CD4-positive, alpha-beta memory T cell (primary cell): ENCODE measurements around the gene REC8. TPM values are rescaled to one million over a fixed set of nuclear protein-coding genes. Genes with fewer than 3 reads are reported as not detected.

Source experiments
- CTCF ChIA-PET: fragments of 350-600 bp; sonication (Branson Sonifier 250); formaldehyde crosslinking; loops from one replicate; lab custom pipeline; 2021; ENCODE audit warnings: inconsistent platforms; ENCODE audit not compliant: partially characterized antibody; lab: Charles Lee
- POLR2A ChIA-PET: fragments of 350-600 bp; sonication (Branson Sonifier 250); formaldehyde crosslinking; loops from one replicate; lab custom pipeline; 2021; ENCODE audit not compliant: partially characterized antibody; lab: Charles Lee
- DNase-seq, 5 donors: peaks; one replicate each; pipeline versions ENCODE4 v3.0.0 to v3.0.0-alpha.2; 2020 to 2022; ENCODE audit warnings: mixed read lengths in 1 of 5
- H3K27ac ChIP-seq: one replicate; pipeline ENCODE4 v1.7.0; 2013; ENCODE audit warnings: low read depth, low read length
- H3K27me3 ChIP-seq: 2 replicates; pipeline ENCODE4 v1.7.0; 2013; ENCODE audit warnings: mild to moderate bottlenecking, low read length, moderate library complexity; ENCODE audit not compliant: insufficient read depth
- H3K36me3 ChIP-seq: 2 replicates; pipeline ENCODE4 v1.7.0; 2013; ENCODE audit warnings: mild to moderate bottlenecking, low read length, moderate library complexity; ENCODE audit not compliant: insufficient read depth
- H3K4me1 ChIP-seq: 2 replicates; pipeline ENCODE4 v1.7.0; 2013; ENCODE audit warnings: mild to moderate bottlenecking, low read length, moderate library complexity; ENCODE audit not compliant: insufficient read depth
- H3K4me3 ChIP-seq, 2 donors: one replicate each; pipeline ENCODE4 v1.7.0; 2013; ENCODE audit warnings: low read length in 2 of 2, mild to moderate bottlenecking in 1 of 2
- H3K9me3 ChIP-seq, 2 donors: one replicate each; pipeline ENCODE4 v1.7.0; 2013; ENCODE audit warnings: low read length in 2 of 2, control low read depth in 1 of 2; ENCODE audit not compliant: control insufficient read depth in 1 of 2
- H3K27ac Mint-ChIP-seq, 7 donors: one replicate each; pipeline ENCODE4 v1.8.0; 2020 to 2021; ENCODE audit warnings: mixed read lengths in 7 of 7, mild to moderate bottlenecking in 6 of 7, inconsistent platforms in 3 of 7, moderate library complexity in 3 of 7
- H3K27me3 Mint-ChIP-seq, 2 donors: one replicate each; pipeline ENCODE4 v1.8.0; 2020 to 2021; ENCODE audit warnings: mixed read lengths in 2 of 2
- H3K36me3 Mint-ChIP-seq, 2 donors: one replicate each; pipeline ENCODE4 v1.8.0; 2020 to 2021; ENCODE audit warnings: mixed read lengths in 2 of 2, inconsistent platforms in 1 of 2, mild to moderate bottlenecking in 1 of 2
- H3K4me1 Mint-ChIP-seq, 4 donors: one replicate each; pipeline ENCODE4 v1.8.0; 2020 to 2021; ENCODE audit warnings: mixed read lengths in 4 of 4, mild to moderate bottlenecking in 1 of 4
- H3K4me3 Mint-ChIP-seq, 8 donors: one replicate each; pipeline ENCODE4 v1.8.0; 2020 to 2021; ENCODE audit warnings: mixed read lengths in 8 of 8, mild to moderate bottlenecking in 7 of 8, moderate library complexity in 6 of 8, inconsistent platforms in 3 of 8
- H3K9me3 Mint-ChIP-seq, 8 donors: one replicate each; pipeline ENCODE4 v1.8.0; 2020 to 2021; ENCODE audit warnings: mixed read lengths in 8 of 8, mild to moderate bottlenecking in 5 of 8, inconsistent platforms in 3 of 8, moderate library complexity in 1 of 8
- intact Hi-C: fragments of 100-400 bp; cut with micrococcal nuclease; formaldehyde crosslinking; loops from one replicate; pipeline ENCODE4 v1.15.1; 2023
- polyA plus RNA-seq, 2 donors: library from polyadenylated mRNA; unstranded; fragments of 300-500 nt; fragmentation: Illumina TruSeq; gene quantifications; one replicate each; pipeline ENCODE4 v1.2.3, GENCODE V29; 2021
- total RNA-seq, 2 experiments: library from RNA; stranded (reverse); gene quantifications; one replicate each; pipeline ENCODE4 v1.2.3, GENCODE V29; 2021

REC8 gene
- total and polyA plus RNA-seq, 4 experiments from 2014 or later: 2.8 to 30.5 (median 18.8) TPM

- Histone ChIP-seq H3K36me3 (peaks cover 24% of the 10 kb centered on the region), H3K4me1 (peaks cover 56% of the 10 kb centered on the region), H3K4me3 (no peak overlapping the region), H3K9me3 (no peaks in the 10 kb centered on the region), H3K27me3 (no peaks in the 10 kb centered on the region), H3K27ac (peak overlapping the region; percentile 84)
- peaks cover 23 to 43% of the 10 kb centered on the region in 2 donors for H3K36me3 Mint-ChIP-seq
- ChIA-PET POLR2A (interaction anchor here (0.6 to 16.1 kb wide), 17 partner anchors 8 to 673 kb away, joined by 3 to 347 read pairs (median 20); partner anchors contain the start of genes CBLN3, CHMP4A, DCAF11 and IPO4), CTCF (interaction anchor here (0.7 to 6.4 kb wide), 7 partner anchors 8 to 294 kb away, joined by 3 to 53 read pairs (median 8); partner anchors contain the start of genes DCAF11, IRF9, NRL and PSME2)
- no peak for DNase-seq
- H3K4me1 Mint-ChIP-seq: peaks cover 31 to 72% (median 51%) of the 10 kb centered on the region in 4 donors
- intact Hi-C loops: loop anchor here (2.0 kb wide), 1 partner anchor 581 kb away; the partner anchor contains the start of gene THTPA
- H3K9me3 Mint-ChIP-seq: peaks cover 0 to 2% (median 0%) of the 10 kb centered on the region in 8 donors
- no peaks in the 10 kb centered on the region for H3K27me3 Mint-ChIP-seq
- peak overlapping the region; percentile 63 to 94 (median 91) for H3K27ac Mint-ChIP-seq
- peak overlapping the region; percentile 36 to 94 (median 91) for H3K4me3 Mint-ChIP-seq
Observed at GRCh38 chr14:24137529-24138395, 34.1 kb upstream of the REC8 start.

DNA sequence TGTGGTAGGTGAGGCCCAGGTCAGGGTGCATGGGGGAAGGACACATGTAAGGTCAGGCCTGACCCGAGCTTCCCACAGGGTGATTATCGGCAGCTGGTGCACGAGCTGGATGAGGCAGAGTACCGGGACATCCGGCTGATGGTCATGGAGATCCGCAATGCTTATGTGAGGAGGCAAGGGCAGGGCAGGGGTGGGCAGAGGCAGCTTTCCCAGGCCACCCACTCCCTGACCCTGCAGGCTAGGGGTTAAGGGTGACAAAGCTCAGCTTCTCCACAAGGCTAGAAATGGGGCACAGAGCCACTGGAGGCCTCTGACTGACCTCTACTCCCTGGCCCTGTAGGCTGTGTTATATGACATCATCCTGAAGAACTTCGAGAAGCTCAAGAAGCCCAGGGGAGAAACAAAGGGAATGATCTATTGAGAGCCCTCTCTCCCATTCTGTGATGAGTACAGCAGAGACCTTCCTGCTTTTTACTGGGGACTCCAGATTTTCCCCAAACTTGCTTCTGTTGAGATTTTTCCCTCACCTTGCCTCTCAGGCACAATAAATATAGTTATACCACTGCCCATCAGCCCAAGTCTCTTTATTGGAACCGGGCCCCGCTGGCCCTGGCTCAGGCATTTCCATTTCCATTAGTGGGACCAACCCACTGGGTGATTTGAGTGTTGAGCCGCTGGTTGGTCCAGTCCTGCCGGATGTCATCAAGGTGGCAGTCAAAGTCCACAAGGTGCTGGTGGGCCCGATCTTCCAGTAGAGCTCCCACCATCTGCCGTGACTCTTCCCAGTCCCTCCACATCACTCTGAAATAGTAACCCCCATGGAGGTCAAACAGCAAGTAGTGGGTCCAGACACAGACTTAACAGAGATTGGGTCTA, 33.2 kb upstream of the REC8 start:
- no peaks in the 10 kb centered on the region for H3K9me3 ChIP-seq
- Mint-ChIP-seq H3K4me3 (peak overlapping the region; percentile 48 to 94 (median 72)), H3K9me3 (peaks cover 0 to 2% (median 0%) of the 10 kb centered on the region in 8 donors), H3K27ac (peak overlapping the region in 6 of 7 donors; percentile 15 to 94 (median 62)), H3K36me3 (peaks cover 23 to 52% of the 10 kb centered on the region in 2 donors), H3K4me1 (peaks cover 33 to 75% (median 51%) of the 10 kb centered on the region in 4 donors), H3K27me3 (no peaks in the 10 kb centered on the region)
- H3K36me3 ChIP-seq: peaks cover 32% of the 10 kb centered on the region
- DNase-seq: no peak
- peaks cover 59% of the 10 kb centered on the region for H3K4me1 ChIP-seq
- intact Hi-C loops: no loop called here
- ChIA-PET POLR2A (interaction anchor here (0.7 to 16.1 kb wide), 14 partner anchors 8 to 293 kb away, joined by 3 to 347 read pairs (median 20); partner anchors contain the start of genes CHMP4A, DCAF11, IRF9 and NRL), CTCF (interaction anchor here (1.3 to 6.4 kb wide), 4 partner anchors 8 to 293 kb away, joined by 3 to 53 read pairs (median 16); partner anchors contain the start of genes IRF9, PSME2 and RNF31)
- H3K27ac ChIP-seq: peak overlapping the region; percentile 84
- H3K27me3 ChIP-seq: no peaks in the 10 kb centered on the region
- H3K4me3 ChIP-seq: no peak overlapping the region

DNA sequence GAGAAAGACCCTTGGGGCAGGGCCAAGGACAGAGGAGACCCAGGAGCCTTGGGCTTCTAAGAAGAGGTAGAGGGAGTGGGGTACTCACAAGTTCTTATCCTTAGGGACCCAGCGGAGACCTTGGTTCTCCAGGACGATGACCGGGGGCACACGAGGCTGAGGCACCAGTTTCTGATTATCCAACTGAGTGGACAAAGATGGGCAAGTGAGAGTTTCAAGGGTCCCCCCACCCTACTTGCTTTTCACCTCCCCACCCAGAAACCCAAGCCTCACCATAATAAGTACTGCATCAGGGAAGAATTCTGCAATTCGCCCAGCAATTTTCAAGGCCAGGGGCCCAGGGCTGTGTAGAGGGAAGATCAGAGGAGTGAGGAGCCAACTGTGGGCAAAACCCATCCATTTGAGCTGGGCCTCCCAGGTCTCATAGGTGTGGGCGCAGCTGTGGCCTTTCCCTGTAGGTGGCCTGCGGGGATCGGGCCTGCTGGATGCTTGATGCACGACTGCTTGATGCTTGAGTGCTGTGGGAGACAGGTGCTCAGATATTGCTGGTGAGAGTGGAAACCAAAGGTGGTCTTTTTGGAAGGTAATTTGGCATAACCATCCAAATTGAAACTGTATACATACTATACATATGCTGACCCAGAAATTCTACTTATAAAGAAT, 32.5 kb upstream of the REC8 start:
- Histone ChIP-seq H3K9me3 (no peaks in the 10 kb centered on the region), H3K4me3 (no peak overlapping the region), H3K4me1 (peaks cover 62% of the 10 kb centered on the region), H3K27me3 (no peaks in the 10 kb centered on the region), H3K27ac (peak overlapping the region; percentile 29), H3K36me3 (peaks cover 40% of the 10 kb centered on the region)
- H3K27ac Mint-ChIP-seq: peak overlapping the region in 6 of 7 donors; percentile 52 to 94 (median 69)
- CTCF ChIA-PET: interaction anchor here (1.1 to 6.4 kb wide), 5 partner anchors 21 to 292 kb away, joined by 3 to 53 read pairs (median 8); partner anchors contain the start of gene IRF9
- intact Hi-C loops: no loop called here
- POLR2A ChIA-PET: interaction anchor here (0.7 to 16.1 kb wide), 7 partner anchors 7 to 292 kb away, joined by 4 to 347 read pairs (median 16); partner anchors contain the start of genes DCAF11, IRF9, NRL and PSME2
- peaks cover 0 to 2% (median 0%) of the 10 kb centered on the region in 8 donors for H3K9me3 Mint-ChIP-seq
- peak in 1 of 5 donors; percentile 58 for DNase-seq
- peak overlapping the region; percentile 49 to 94 (median 72) for H3K4me3 Mint-ChIP-seq
- peaks cover 27 to 55% of the 10 kb centered on the region in 2 donors for H3K36me3 Mint-ChIP-seq
- no peaks in the 10 kb centered on the region for H3K27me3 Mint-ChIP-seq
- H3K4me1 Mint-ChIP-seq: peaks cover 35 to 83% (median 54%) of the 10 kb centered on the region in 4 donors

DNA sequence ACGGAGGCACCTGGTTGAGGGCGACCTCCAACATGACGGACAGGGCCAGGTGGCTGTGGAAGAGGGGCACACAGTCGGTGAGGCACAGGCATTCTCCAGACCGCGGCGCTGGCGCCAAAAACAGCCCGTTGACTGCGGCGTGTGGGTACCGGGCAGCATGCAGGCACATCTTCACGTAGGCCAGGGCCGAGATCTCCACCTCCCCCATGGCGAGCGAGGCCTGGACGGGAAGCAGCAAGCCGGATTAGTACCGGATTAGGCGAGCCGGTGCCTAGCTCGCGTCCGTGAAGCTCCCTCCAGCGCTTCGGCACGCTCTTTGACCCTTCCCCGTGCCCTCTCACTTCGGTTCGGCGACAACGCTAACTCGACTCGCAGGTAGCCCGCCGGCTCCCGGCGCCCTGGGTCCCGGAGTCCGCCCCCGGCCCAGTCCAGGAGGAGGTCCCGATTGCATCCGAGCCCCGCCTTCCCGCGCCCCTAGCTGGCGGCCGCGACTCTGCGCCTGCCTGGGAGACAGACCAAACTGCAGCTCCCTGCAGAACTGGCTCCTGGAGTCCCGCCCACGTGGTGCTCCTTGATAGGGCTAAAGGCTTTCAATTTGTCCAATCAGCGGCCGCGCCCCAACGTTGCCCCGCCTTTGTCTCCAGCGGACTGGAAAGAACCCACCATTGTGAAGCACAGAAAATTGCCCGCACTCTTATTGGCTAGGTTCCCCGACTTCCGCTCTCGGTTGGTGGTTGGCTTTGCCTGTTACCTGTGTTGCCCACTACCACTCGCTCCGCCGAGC, 30.6 kb upstream of the REC8 start, which contains the start of gene EMC9:
EMC9 (minus strand) TSS at position 495 of the 784 bp plus-strand sequence; CDS start at position 208, 287 bp downstream.
- Histone ChIP-seq H3K4me1 (peaks cover 74% of the 10 kb centered on the region), H3K36me3 (peaks cover 50% of the 10 kb centered on the region), H3K4me3 (peak within 1 kb of the TSS; percentile 83 to 91), H3K9me3 (no peaks in the 10 kb centered on the region), H3K27ac (peak within 1 kb of the TSS; percentile 77), H3K27me3 (no peaks in the 10 kb centered on the region)
- Mint-ChIP-seq H3K27me3 (no peaks in the 10 kb centered on the region), H3K4me1 (peaks cover 38 to 94% (median 61%) of the 10 kb centered on the region in 4 donors), H3K9me3 (peaks cover 0 to 2% (median 0%) of the 10 kb centered on the region in 8 donors), H3K36me3 (peaks cover 28 to 67% of the 10 kb centered on the region in 2 donors), H3K27ac (peak within 1 kb of the TSS; percentile 76 to 95 (median 94)), H3K4me3 (peak within 1 kb of the TSS; percentile 85 to 97 (median 94))
- peak; percentile 98 to 100 (median 99) for DNase-seq
- intact Hi-C loops: loop anchor here (1.0 to 10.0 kb wide), 5 partner anchors 20 to 92 kb away; partner anchors contain the start of genes CHMP4A, DCAF11, GMPR2 and IRF9
- POLR2A ChIA-PET: interaction anchor here (0.6 to 16.1 kb wide), 23 partner anchors 9 to 170 kb away, joined by 3 to 347 read pairs (median 4); partner anchors contain the start of genes CHMP4A, DCAF11, IPO4 and IRF9
- CTCF ChIA-PET: interaction anchor here (0.9 to 2.2 kb wide), 10 partner anchors 9 to 290 kb away, joined by 3 to 19 read pairs (median 4); partner anchors contain the start of genes DCAF11, IRF9, NRL and TINF2

- POLR2A ChIA-PET: interaction anchor here (1.0 to 9.5 kb wide), 7 partner anchors 6 to 287 kb away, joined by 3 to 162 read pairs (median 5); partner anchors contain the start of genes IRF9, MDP1, PSME1 and TM9SF1
- intact Hi-C loops: loop anchor here (10.0 kb wide), 1 partner anchor 49 kb away; the partner anchor contains the start of gene PCK2
- Histone ChIP-seq H3K27me3 (no peaks in the 10 kb centered on the region), H3K9me3 (no peaks in the 10 kb centered on the region), H3K27ac (no peak overlapping the region), H3K4me1 (peaks cover 61% of the 10 kb centered on the region), H3K4me3 (no peak overlapping the region), H3K36me3 (peaks cover 35% of the 10 kb centered on the region)
- Mint-ChIP-seq H3K36me3 (peaks cover 22 to 67% of the 10 kb centered on the region in 2 donors), H3K4me3 (peak overlapping the region in 5 of 8 donors; percentile 28 to 48 (median 32)), H3K9me3 (no peaks in the 10 kb centered on the region), H3K27me3 (no peaks in the 10 kb centered on the region), H3K4me1 (peaks cover 34 to 94% (median 54%) of the 10 kb centered on the region in 4 donors), H3K27ac (peak overlapping the region in 5 of 7 donors; percentile 37 to 94 (median 72))
- DNase-seq: no peak
- CTCF ChIA-PET: interaction anchor here (0.8 to 5.7 kb wide), 2 partner anchors 18 to 34 kb away, joined by 4 to 36 read pairs; partner anchors contain the start of gene IRF9
Observed at GRCh38 chr14:24143511-24143910, 28.4 kb upstream of the REC8 start.
